MCF 10A (cell line): ENCODE results near the gene TTC4. TPM values are rescaled to one million over a fixed set of nuclear protein-coding genes. Genes with fewer than 3 reads are reported as not detected.

Source experiments
- BruUV-seq: library from RNA; stranded (reverse); fragments of 400-500 nt; replicated peaks from 2 replicates; lab custom pipeline; 2021; lab: Mats Ljungman, UMichigan
- CTCF ChIA-PET: fragments of 300-600 bp; sonication (Branson Sonifier 250); formaldehyde crosslinking; extraction: SDS; loops from one replicate; lab custom pipeline; 2021; ENCODE audit warnings: antibody characterized with exemption, inconsistent platforms; lab: Yijun Ruan, JAX
- POLR2A ChIA-PET: fragments of 300-600, 350-650 bp; sonication (Branson Sonifier 250); formaldehyde crosslinking; extraction: SDS; loops from one replicate; lab custom pipeline; 2020; ENCODE audit warnings: antibody characterized with exemption, inconsistent platforms; lab: Yijun Ruan, JAX
- DNase-seq: peaks from one replicate; pipeline ENCODE4 v3.0.0-alpha.2; 2018; ENCODE audit not compliant: unreplicated experiment
- H3K27ac Mint-ChIP-seq: one replicate; pipeline ENCODE4 v1.8.0; 2022; ENCODE audit warnings: mild to moderate bottlenecking, low read depth, mixed read lengths; ENCODE audit not compliant: unreplicated experiment
- H3K27me3 Mint-ChIP-seq: one replicate; pipeline ENCODE4 v1.8.0; 2022; ENCODE audit warnings: mixed read lengths; ENCODE audit not compliant: insufficient read depth, unreplicated experiment
- H3K36me3 Mint-ChIP-seq: one replicate; pipeline ENCODE4 v1.8.0; 2022; ENCODE audit warnings: mild to moderate bottlenecking, moderate library complexity, mixed read lengths; ENCODE audit not compliant: insufficient read depth, unreplicated experiment
- H3K4me1 Mint-ChIP-seq: one replicate; pipeline ENCODE4 v1.8.0; 2022; ENCODE audit warnings: mixed read lengths; ENCODE audit not compliant: insufficient read depth, unreplicated experiment
- H3K4me3 Mint-ChIP-seq: one replicate; pipeline ENCODE4 v1.8.0; 2022; ENCODE audit warnings: mild to moderate bottlenecking, moderate library complexity, mixed read lengths; ENCODE audit not compliant: unreplicated experiment
- H3K9me3 Mint-ChIP-seq: one replicate; pipeline ENCODE4 v1.8.0; 2022; ENCODE audit warnings: mixed read lengths; ENCODE audit not compliant: unreplicated experiment
- CTCF ChIP-seq: fragments of 200-600 bp; IDR thresholded peaks from one replicate; pipeline ENCODE4 v1.8.0; 2022; ENCODE audit warnings: antibody characterized with exemption, mild to moderate bottlenecking; ENCODE audit not compliant: unreplicated experiment
- intact Hi-C: fragments of 100-400 bp; cut with micrococcal nuclease; formaldehyde crosslinking; loops from 2 replicates; pipeline ENCODE4 v1.14.1; 2022
- total RNA-seq: library from RNA; stranded (reverse); gene quantifications from 2 replicates; pipeline ENCODE4 v1.2.3, GENCODE V29; 2022

The TTC4 gene
- total RNA-seq, 1 experiment from 2014 or later, result 25.0 TPM

GRCh38 chr1:54706419-54706818 is 9.2 kb upstream of the TTC4 start:
- BruUV-seq, result no TSS peak
- POLR2A ChIA-PET, result interaction anchor here (0.6 to 0.7 kb wide), 2 partner anchors 165 to 1242 kb away, joined by 3 read pairs; no protein-coding TSS in a partner anchor
- Mint-ChIP-seq H3K36me3 (no peaks in the 10 kb centered on the region), H3K27me3 (peaks cover 54% of the 10 kb centered on the region), H3K27ac (no peak overlapping the region), H3K4me1 (no peaks in the 10 kb centered on the region), H3K9me3 (no peaks in the 10 kb centered on the region), H3K4me3 (no peak overlapping the region)
- DNase-seq, result no peak
- intact Hi-C loops, result no loop called here
- no peak for TF ChIP-seq CTCF
- CTCF ChIA-PET, result no interaction called here

- ChIA-PET POLR2A (no interaction called here), CTCF (interaction anchor here (0.9 kb wide), 1 partner anchor 10 kb away, joined by 5 read pairs; no protein-coding TSS in a partner anchor)
- intact Hi-C loops, result no loop called here
- no peak for DNase-seq
- Mint-ChIP-seq H3K4me3 (no peak overlapping the region), H3K4me1 (no peaks in the 10 kb centered on the region), H3K36me3 (peaks cover 6% of the 10 kb centered on the region), H3K9me3 (no peaks in the 10 kb centered on the region), H3K27me3 (peaks cover 45% of the 10 kb centered on the region), H3K27ac (no peak overlapping the region)
- BruUV-seq, result no TSS peak
- no peak for TF ChIP-seq CTCF
Observed at GRCh38 chr1:54708385-54708784, 7.3 kb upstream of the TTC4 start.

- H3K4me3 Mint-ChIP-seq, result no peak overlapping the region
- peaks cover 43% of the 10 kb centered on the region for H3K27me3 Mint-ChIP-seq
- H3K4me1 Mint-ChIP-seq, result no peaks in the 10 kb centered on the region
- ChIA-PET POLR2A (no interaction called here), CTCF (no interaction called here)
- no peak overlapping the region for H3K27ac Mint-ChIP-seq
- DNase-seq, result no peak
- peaks cover 6% of the 10 kb centered on the region for H3K36me3 Mint-ChIP-seq
- H3K9me3 Mint-ChIP-seq, result no peaks in the 10 kb centered on the region
- no TSS peak for BruUV-seq
- intact Hi-C loops, result no loop called here
- TF ChIP-seq CTCF, result no peak
Observed at GRCh38 chr1:54709547-54710292, 5.9 kb upstream of the TTC4 start.

GRCh38 chr1:54710434-54710833 is 5.2 kb upstream of the TTC4 start:
- no TSS peak for BruUV-seq
- H3K36me3 Mint-ChIP-seq, result peaks cover 6% of the 10 kb centered on the region
- no peak for DNase-seq
- no peak for TF ChIP-seq CTCF
- H3K27me3 Mint-ChIP-seq, result peaks cover 43% of the 10 kb centered on the region
- no peak overlapping the region for H3K27ac Mint-ChIP-seq
- no peaks in the 10 kb centered on the region for H3K9me3 Mint-ChIP-seq
- H3K4me3 Mint-ChIP-seq, result no peak overlapping the region
- ChIA-PET CTCF (no interaction called here), POLR2A (no interaction called here)
- intact Hi-C loops, result no loop called here
- peaks cover 6% of the 10 kb centered on the region for H3K4me1 Mint-ChIP-seq
